Stomach smooth muscle (tissue), 2 donors: ENCODE measurements around the gene AP3D1.
"Not testable (repeated sequence)": the region's sequence is repeated elsewhere in the genome, so short reads cannot be mapped to it uniquely, and the experiment has no call there.

Source experiments
- H3K27ac ChIP-seq: one replicate; pipeline ENCODE4 v1.7.0; 2013; ENCODE audit warnings: mild to moderate bottlenecking, low read length, inconsistent platforms
- H3K27me3 ChIP-seq, 2 donors: one replicate each; pipeline ENCODE4 v1.7.0; 2013; ENCODE audit warnings: low read length in 2 of 2; ENCODE audit not compliant: insufficient read depth in 2 of 2, control insufficient read depth in 1 of 2
- H3K36me3 ChIP-seq, 2 donors: one replicate each; pipeline ENCODE4 v1.7.0; 2013; ENCODE audit warnings: low read length in 2 of 2; ENCODE audit not compliant: control insufficient read depth in 2 of 2, insufficient read depth in 2 of 2
- H3K4me1 ChIP-seq: one replicate; pipeline ENCODE4 v1.7.0; 2013; ENCODE audit warnings: low read length; ENCODE audit not compliant: control insufficient read depth, insufficient read depth
- H3K4me3 ChIP-seq, 2 donors: one replicate each; pipeline ENCODE4 v1.7.0; 2013; ENCODE audit warnings: low read length in 2 of 2
- H3K9ac ChIP-seq, 2 donors: one replicate each; pipeline ENCODE4 v1.7.0; 2013; ENCODE audit warnings: low read length in 2 of 2, mild to moderate bottlenecking in 1 of 2
- H3K9me3 ChIP-seq, 2 donors: one replicate each; pipeline ENCODE4 v1.7.0; 2013; ENCODE audit warnings: low read length in 2 of 2; ENCODE audit not compliant: control insufficient read depth in 2 of 2
- donor health status: healthy.
- donor health status: Pancreatic carcinoma.

Gene AP3D1

DNA sequence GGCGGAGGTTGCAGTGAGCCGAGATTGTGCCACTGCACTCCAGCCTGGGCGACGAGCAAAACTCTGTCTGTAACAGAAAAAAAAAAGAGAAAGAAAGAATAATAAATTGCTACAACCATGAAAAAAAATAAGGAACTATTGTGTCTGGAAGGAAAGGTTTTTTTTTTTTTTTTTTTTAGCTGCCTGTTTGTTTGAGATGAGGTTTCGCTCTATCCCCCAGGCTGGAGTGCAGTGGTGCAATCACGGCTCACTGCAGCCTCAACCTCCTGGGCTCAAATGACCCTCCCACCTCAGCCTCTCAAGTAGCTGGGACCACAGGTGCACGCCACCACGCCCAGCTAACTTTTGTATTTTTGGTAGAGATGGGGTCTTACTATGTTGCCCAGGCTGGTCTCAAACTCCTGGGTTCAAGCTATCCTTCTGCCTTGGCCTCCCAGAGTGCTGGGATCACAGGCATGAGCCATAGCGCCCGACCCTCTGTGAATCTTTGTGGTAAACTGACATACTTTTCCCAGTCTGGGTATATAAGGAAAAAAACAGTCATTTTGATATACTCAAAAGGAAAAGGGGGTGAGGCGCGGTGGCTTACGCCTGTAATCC lies 59.3 kb downstream of the AP3D1 start:
- H3K9me3 ChIP-seq, H3K36me3 ChIP-seq, H3K9ac ChIP-seq, H3K27ac ChIP-seq, H3K27me3 ChIP-seq, H3K4me3 ChIP-seq: not testable (repeated sequence)
- peaks cover 58% of the 10 kb centered on the region for H3K4me1 ChIP-seq

DNA sequence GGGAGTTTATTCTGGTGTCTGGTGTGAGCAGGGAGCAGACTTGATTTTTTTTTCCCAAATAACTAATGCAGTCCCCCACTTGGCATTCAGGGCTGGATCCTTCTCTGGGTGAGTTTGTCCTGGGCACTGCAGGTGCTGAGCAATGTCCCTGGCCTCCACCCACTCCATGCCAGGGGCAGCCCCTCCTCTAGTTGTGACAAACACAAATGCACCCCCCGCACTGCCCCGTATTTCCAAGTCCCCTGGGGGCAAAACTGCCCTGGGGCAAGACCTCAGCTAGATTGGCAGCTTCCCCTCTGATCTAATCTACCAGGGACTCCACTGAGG lies 61.7 kb downstream of the AP3D1 start:
- Histone ChIP-seq H3K27ac (peak overlapping the region; percentile 37), H3K27me3 (no peaks in the 10 kb centered on the region), H3K9me3 (no peaks in the 10 kb centered on the region), H3K36me3 (peaks cover 0 to 7% of the 10 kb centered on the region in 2 donors), H3K9ac (no peak overlapping the region), H3K4me3 (no peak overlapping the region), H3K4me1 (peaks cover 56% of the 10 kb centered on the region)

DNA sequence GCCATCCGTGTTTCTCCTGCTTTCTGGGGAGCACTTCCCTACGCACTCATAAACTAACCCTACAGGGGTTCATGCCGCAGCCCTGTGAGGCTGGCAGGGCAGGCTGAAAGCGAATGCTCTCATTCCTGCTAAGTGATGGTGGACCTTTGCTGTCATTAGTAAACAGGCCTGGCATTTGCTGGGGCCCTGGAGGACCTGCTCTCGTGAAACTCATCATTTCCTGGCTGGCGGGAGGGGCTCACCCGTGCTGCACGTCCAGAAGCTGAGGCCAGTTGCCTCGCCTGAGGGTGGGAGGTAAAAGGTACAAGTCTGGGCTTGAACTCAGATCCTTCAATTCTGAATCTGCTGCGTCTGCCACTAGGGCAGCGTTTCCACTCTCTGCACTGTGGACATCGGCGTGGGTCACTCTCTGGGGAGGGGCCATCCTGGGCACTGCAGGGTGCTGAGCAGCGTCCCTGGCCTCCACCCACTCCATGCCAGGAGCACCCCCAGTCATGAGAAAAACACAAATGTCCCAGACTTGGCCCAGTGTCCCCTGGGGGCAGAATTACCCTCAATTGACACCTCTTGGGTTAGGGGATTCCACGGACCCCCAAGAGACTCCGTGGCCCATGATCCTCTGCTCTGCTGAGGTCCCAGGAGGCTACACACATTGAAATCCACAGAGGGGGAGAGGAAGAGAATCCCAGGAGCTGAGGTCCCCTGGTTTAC lies 62.2 kb downstream of the AP3D1 start:
- Histone ChIP-seq H3K9ac (no peak overlapping the region), H3K4me3 (no peak overlapping the region), H3K36me3 (peaks cover 0 to 7% of the 10 kb centered on the region in 2 donors), H3K27me3 (no peaks in the 10 kb centered on the region), H3K27ac (peak overlapping the region; percentile 37), H3K4me1 (peaks cover 53% of the 10 kb centered on the region), H3K9me3 (no peaks in the 10 kb centered on the region)

DNA sequence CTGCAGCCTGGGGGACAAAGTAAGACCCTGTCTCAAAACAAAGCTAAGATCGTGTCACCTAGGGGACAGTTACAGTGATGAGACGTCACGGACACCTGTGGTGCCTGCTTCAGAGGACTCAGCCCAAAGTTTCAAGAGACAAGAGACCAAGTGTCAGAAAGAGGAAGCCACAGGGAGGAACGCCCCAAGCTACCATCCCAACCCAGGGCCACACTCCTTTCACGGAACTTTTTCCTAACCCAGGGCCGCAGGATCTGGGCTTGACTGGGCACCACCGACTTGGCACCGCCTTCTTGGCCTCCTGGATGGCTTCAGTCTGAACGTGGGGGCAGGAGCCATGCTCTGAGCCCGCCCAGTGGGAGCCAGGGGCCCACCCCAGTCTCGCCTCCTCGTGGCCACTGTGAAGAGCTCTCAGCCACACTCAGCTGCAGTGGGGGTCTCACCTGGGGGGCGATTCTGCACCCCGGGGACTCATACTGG lies 63.7 kb downstream of the AP3D1 start:
- no peak overlapping the region for H3K9ac ChIP-seq
- H3K9me3 ChIP-seq = no peaks in the 10 kb centered on the region
- peaks cover 0 to 9% of the 10 kb centered on the region in 2 donors for H3K36me3 ChIP-seq

DNA sequence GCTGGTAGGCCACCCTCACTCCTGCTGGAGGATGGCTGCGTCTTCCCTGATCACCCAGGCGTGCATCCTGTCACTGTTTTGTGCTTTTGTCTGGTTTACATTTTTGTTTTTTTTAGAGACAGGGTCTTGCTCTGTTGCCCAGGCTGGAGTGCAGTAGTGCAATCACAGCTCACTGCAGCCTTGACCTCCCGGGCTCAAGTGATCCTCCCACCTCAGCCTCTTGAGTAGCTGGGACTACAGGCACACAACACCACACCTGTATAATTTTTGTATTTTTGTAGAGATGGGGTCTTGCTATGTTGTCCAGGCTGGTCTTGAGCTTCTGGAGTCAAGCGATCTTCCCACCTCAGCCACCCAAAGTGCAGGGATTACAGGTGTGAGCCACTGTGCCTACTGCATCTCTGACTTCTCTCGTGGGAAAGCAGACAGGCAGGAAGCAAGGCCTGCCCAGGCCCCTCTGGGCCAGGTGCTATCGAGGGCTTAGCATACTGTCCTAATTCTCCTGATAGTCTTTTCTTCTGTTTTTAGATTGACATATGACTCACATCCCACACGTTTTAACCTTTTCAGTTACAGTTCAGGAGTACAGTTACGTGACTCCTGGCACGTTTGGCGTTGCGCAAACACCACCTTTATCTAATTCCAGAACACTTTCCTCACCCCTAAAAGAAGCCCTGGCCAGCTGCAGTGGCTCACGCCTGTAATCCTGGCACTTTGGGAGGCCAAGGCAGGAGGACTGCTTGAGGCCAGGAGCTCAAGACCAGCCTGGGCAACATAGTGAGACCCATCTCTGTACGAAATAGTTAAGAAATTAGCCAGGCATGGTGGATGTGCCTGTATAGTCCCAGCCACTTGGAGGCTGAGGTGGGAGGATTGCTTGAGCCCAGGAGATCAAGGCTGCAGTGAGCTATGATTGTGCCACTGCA lies 64.4 kb downstream of the AP3D1 start:
- H3K9me3 ChIP-seq, H3K4me3 ChIP-seq, H3K9ac ChIP-seq, H3K27ac ChIP-seq, H3K27me3 ChIP-seq: not testable (repeated sequence)
- peaks cover 0 to 11% of the 10 kb centered on the region in 2 donors for H3K36me3 ChIP-seq
- H3K4me1 ChIP-seq = peaks cover 50% of the 10 kb centered on the region

More for the DNA sequence above, 63.7 kb downstream of the AP3D1 start:
- H3K27me3 ChIP-seq = no peaks in the 10 kb centered on the region
- H3K4me1 ChIP-seq = peaks cover 51% of the 10 kb centered on the region
- H3K27ac ChIP-seq = no peak overlapping the region
- no peak overlapping the region for H3K4me3 ChIP-seq

DNA sequence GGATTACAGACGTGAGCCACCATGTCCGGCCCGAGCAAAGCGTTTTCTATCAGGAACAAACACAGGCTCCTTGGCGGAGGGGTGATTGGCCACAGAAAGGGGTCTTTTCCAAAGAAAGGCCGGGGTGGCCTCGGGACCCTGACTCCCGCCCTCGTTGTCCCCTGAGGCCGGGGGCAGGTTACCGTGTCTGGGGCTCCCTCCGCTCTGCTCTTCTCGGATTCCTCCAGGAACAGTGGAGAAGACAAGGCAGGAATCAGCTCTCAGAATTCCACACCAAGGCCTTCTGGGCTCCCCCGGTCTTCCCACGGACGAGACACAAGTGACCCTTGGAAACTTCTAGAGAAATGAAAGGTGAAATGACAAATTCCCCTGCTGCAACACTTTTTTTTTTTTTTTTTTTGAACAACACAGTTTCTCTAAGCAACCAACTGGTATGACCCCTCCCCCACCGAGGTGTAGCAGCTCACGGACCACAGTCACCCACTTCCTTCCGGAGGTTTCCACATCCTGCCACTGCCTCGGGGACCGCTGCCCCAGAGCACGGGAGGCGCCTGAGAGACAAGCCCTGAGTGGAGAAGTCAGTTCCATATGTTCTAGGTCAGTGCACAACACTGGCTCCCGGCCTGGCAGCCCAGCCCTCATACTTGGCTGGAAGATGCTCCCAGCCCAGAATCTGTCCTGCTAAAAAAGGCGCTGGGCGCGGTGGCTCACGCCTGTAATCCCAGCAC lies 66.2 kb downstream of the AP3D1 start:
- peaks cover 47% of the 10 kb centered on the region for H3K4me1 ChIP-seq
- H3K9ac ChIP-seq = no peak overlapping the region

DNA sequence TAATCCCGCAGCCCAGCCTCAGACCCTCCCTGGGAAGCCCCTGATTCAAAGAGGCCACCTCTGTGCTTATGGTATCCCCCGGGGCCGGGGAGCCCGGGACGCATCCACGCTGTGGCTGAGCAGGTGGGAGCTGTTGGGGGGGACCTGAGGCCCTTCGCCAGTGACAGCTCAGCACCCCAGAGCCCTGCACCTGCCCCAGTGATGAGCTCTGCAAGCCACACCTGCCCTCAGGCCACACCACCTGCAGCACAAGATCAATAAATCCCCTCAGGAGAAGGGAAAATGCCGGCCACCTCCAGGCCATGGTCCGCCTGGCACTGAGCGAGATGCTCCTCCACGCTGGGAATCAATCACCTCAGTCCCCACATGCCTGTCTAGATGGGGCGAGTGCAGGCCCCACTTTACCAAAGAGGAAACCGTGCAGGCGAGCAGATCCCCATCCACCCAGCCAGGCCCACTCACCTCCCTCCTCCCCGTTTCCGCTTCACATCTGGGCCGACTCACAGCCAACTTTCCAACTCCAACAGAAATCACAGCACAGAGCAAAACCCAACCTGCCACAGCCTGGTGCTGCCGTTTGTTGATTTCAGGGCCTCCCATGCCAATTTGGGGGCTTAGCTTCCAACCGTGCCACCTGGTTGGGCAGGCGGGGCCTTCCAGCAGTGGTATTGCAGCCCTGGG lies 68.1 kb downstream of the AP3D1 start:
- Histone ChIP-seq H3K9me3 (no peaks in the 10 kb centered on the region), H3K4me1 (peaks cover 34% of the 10 kb centered on the region), H3K36me3 (peaks cover 6 to 19% of the 10 kb centered on the region in 2 donors), H3K27ac (peak overlapping the region; percentile 18), H3K9ac (no peak overlapping the region), H3K4me3 (peak overlapping the region in 1 of 2 donors; percentile 29), H3K27me3 (no peaks in the 10 kb centered on the region)

More for the DNA sequence above, 66.2 kb downstream of the AP3D1 start:
- no peak overlapping the region for H3K27ac ChIP-seq
- H3K27me3 ChIP-seq = no peaks in the 10 kb centered on the region
- H3K36me3 ChIP-seq = peaks cover 3 to 18% of the 10 kb centered on the region in 2 donors
- no peak overlapping the region for H3K4me3 ChIP-seq
- no peaks in the 10 kb centered on the region for H3K9me3 ChIP-seq

DNA sequence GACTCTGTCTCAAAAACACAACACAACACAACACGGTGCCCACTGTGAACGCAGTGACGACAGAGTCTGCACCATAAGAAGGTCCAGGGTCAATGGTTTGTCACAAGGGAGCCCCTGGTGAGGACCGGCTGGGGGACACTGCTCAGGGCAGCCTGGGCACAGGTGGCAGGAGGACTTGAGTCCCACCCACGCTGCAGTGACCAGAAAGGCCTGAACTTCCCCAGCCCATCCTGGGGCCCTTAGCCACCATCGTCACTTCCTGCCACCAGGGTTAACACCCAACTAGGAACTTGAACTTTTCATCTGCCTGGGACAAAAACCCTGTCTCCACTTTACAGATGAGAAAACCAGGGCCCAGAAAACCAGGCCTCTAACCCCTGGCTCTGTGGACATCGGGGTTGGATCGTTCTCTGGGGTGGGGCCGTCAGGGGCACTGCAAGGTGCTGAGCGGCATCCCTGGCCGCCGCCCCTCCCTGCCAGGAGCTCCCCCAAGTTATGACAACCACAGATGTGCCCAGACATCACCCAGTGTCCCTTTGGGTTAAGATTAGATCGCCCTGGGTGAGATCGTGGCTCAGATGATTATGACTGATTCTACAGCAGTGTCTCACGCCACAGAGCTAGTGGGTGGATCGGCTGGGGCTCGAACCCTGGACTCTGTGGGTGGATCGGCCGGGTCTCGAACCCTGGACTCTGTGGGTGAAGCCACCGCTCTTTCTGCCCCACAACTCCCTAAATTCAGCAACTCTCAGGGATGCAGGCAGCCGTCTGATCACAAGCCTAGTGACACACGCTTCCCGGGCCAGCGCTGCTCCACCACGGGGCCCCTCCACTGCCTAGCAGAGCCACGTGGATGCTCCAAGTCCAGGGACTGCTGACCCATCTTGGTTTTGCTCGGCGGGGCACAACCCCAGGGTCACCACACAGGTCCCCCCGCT lies 69.2 kb downstream of the AP3D1 start:
- no peak overlapping the region for H3K4me3 ChIP-seq
- H3K9ac ChIP-seq = no peak overlapping the region
- peaks cover 16 to 28% of the 10 kb centered on the region in 2 donors for H3K36me3 ChIP-seq
- peaks cover 30% of the 10 kb centered on the region for H3K4me1 ChIP-seq
- H3K27me3 ChIP-seq = no peaks in the 10 kb centered on the region
- H3K27ac ChIP-seq = no peak overlapping the region
- no peaks in the 10 kb centered on the region for H3K9me3 ChIP-seq

DNA sequence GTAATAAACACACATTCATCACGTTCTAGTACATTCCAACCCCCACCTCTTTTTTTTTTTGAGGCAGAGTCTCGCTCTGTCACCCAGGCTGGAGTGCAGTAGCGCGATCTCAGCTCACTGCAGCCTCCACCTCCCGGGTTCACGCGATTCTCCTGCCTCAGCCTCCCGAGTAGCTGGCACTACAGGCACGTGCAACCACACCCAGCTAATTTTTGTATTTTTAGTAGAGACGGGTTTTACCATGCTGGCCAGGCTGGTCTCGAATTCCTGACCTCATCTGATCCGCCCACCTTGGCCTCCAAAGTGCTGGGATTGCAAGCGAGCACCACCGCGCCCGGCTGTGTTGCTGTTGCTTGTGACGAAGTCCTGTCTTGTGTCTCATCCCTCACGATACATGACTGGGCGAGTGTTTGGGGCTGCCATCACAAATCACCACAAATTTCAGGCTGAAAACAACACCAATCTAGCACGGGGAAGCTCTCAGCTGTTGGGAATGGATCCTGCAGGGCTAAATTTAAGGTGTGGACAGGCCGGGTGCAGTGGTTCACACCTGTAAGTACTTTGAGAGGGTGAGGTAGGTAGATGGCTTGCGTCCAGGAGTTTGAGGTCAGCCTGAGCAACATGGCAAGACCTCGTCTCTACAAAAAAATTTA lies 70.9 kb downstream of the AP3D1 start:
- H3K27me3 ChIP-seq = no peaks in the 10 kb centered on the region
- peaks cover 24% of the 10 kb centered on the region for H3K4me1 ChIP-seq
- H3K36me3 ChIP-seq = peaks cover 25 to 39% of the 10 kb centered on the region in 2 donors
- no peak overlapping the region for H3K4me3 ChIP-seq
- H3K27ac ChIP-seq = no peak overlapping the region
- no peaks in the 10 kb centered on the region for H3K9me3 ChIP-seq
- no peak overlapping the region for H3K9ac ChIP-seq
